Activated naive CD4-positive, alpha-beta T cell treated with Interleukin-2 at 50 U/mL for 16 hours (primary cell): Measurements from ENCODE around the gene PCGF3.
A peak's percentile ranks its signal among the peaks of the same experiment; 100 is the strongest.
"Not testable (repeated sequence)": the region's sequence is repeated elsewhere in the genome, so short reads cannot be mapped to it uniquely, and the experiment has no call there.

Experiments
- DNase-seq: peaks from one replicate; pipeline ENCODE4 v3.0.0-alpha.2; 2020

Gene PCGF3

GRCh38 chr4:726838-727237 is 21.2 kb downstream of the PCGF3 start:
- DNase-seq = no peak

DNA sequence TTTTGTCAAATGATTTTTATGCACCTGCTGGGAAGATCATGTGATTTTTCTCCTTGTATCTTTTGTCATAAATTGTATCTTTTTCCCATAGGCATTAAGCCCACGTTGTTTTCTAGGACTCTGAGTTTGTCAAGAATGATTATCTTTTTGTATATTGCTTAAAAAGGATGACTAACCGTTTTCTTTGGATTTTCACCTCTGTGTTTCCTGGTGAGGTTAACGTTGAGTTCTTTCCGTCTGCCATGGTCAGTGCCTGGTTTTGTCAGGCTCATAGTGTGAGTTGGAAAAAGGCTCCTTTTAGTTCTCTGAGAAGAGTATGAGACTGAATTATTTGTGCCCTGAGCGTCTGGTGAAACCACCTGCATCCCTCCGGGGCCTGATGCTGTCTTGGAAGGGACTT is 21.9 kb downstream of the PCGF3 start:
- no peak for DNase-seq

DNA sequence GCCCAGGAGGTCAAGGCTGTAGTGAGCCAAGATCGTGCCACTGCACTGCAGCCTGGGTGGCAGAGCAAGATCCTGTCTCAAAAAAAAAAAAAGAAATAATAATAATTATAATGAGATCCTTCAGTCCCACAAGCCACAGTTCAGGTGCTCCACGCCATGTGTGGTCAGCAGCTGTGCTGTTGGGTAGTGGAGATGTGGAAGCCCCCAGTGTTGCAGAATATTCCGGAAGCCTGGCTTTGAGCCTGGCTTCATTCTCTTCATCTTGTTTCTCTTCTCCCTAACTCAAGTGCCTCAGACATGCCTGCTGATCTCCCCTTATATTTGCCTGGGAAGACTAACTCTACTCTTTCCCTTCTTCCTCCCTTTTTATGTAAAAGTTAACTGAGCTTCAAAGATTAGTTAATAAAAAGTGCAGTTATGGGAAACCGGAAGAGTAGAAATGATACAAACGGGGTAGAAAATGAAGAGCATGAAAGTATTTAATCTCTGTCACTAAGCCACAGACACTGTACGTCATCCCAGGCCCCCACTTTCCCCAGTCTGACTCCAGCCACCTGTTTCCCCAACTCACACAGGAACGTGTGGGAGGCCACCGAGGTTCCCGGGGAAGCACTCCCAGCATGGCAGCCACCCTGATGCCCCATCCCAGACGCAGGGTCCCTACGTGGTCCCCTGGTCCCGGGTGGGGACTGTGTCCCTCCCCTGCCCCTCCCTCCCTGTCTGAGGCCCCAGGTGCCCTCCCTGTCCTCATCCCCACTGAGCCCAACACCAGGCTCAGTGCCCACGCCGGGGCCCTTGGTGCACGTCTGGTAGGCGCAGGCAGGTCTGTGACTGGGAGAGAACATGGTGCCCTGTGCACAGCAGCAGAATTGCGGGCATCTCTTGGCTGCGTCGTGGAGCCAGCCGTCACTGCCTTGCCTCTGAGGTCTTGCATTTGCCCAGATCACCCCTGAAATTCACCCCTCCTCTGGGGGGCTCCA is 24.0 kb downstream of the PCGF3 start:
- no peak for DNase-seq

GRCh38 chr4:730511-730910 is 24.9 kb downstream of the PCGF3 start:
- no peak for DNase-seq

DNA sequence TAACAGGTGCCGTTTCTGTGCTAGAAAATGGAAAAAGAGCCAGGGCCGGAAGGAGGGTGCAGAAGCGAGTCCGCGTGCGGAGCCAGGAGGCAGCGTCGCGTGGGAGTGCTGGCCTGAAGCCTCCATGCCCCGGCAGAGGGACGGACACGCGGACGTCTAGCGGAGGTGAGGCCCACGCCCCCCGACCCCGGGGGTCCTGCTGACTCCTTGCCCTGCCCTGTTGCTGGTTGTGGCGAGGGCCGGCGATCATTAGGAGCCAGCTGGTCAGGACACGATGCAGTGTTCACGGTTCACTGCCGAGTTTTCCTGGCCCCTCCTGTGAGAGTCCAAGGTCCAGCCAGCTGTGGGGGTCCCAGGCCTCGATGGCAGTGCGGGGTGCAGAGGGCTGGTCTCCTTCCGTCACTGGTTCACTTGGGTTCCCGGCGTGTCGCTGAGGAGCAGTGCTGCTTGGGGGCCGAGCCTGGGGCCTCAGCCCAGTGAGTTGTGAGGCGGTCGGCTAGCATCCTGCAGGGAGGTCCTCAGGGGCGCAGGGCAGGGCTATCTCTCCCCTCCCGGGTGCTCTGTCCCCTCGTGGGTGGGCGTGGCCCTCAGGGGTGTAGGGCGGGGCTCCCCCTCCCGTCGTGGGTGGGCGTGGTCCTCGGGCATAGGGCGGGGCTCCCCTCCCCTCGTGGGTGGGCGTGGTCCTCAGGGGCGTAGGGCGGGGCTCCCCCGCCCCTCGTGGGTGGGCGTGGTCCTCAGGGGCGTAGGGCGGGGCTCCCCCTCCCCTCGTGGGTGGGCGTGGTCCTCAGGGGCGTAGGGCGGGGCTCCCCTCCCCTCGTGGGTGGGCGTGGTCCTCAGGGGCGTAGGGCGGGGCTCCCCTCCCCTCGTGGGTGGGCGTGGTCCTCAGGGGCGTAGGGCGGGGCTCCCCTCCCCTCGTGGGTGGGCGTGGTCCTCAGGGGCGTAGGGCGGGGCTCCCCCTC is 25.6 kb downstream of the PCGF3 start:
- DNase-seq = not testable (repeated sequence)

DNA sequence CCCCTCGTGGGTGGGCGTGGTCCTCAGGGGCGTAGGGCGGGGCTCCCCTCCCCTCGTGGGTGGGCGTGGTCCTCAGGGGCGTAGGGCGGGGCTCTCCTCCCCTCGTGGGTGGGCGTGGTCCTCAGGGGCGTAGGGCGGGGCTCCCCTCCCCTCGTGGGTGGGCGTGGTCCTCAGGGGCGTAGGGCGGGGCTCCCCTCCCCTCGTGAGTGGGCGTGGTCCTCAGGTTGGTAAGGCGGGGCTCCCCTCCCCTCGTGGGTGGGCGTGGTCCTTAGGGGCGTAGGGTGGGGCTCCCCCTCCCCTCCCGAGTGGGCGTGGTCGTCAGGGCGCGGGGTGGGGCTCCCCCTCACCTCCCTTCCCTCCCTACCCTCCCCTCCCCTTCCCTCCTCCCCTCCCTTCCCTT is 26.3 kb downstream of the PCGF3 start:
- not testable (repeated sequence) for DNase-seq

- DNase-seq = no peak
Observed at GRCh38 chr4:732486-732885, 26.9 kb downstream of the PCGF3 start.

GRCh38 chr4:732911-733630 is 27.4 kb downstream of the PCGF3 start:
- no peak for DNase-seq

DNA sequence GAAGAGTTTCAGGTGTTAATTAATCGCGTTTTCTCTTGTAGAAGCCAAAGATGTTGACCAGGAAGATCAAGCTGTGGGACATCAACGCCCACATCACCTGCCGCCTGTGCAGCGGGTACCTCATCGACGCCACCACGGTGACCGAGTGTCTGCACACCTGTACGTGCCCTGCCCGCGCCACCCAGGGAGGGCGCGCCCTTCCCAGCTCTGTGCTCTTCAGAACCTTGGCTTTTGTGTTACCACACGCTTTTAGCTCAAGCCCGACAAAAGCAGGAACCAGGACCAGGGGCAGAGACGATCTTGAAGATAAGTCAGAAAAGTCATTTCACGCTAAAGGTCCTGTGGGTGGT is 28.0 kb downstream of the PCGF3 start:
- DNase-seq = no peak

GRCh38 chr4:734075-734474 is 28.4 kb downstream of the PCGF3 start:
- no peak for DNase-seq

GRCh38 chr4:734951-735350 is 29.3 kb downstream of the PCGF3 start:
- DNase-seq = no peak

DNA sequence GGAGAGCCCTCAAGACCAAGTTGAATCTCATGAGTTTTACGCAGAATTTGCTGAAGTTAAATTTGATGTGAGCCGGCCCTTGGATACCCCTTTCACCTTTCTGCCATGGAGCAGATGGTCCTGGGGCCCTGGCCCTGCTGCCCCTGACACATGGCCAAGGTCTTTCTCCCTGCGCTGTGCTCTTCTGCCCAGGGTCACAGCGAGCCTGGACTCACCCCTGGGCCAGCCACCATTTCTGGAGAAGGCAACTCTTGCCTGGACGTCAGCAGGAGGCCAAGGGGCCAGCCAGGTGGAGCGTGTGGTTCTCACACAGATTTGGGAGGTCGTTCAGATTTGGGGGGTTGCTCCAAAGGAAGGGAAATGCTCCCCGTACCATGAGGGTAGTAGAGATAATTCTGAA is 30.0 kb downstream of the PCGF3 start:
- DNase-seq = no peak

- DNase-seq = not testable (repeated sequence)
Observed at GRCh38 chr4:736561-736960, 30.9 kb downstream of the PCGF3 start.

DNA sequence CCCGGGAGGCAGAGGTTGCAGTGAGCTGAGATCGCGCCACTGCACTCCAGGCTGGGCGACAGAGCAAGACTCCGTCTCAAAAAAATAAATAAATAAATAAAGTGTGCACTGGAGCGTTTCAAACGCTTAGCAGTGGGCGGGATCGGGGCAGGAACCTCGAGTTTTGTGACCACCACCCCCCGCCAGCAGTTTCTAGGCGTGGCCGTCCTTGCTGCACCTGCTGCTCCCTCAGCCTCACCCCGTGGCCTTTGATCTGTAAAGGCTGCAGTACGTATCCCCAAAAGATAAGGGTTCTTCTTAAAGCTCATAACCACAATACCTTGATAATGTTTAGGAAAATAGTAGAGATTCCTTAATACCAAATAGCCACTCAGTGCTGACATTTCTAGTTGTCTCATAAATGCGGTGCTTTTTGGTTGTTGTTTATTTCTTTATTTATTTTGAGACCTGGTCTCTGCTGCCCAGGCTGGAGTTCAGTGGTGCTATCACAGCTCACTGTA is 33.2 kb downstream of the PCGF3 start:
- DNase-seq = no peak

DNA sequence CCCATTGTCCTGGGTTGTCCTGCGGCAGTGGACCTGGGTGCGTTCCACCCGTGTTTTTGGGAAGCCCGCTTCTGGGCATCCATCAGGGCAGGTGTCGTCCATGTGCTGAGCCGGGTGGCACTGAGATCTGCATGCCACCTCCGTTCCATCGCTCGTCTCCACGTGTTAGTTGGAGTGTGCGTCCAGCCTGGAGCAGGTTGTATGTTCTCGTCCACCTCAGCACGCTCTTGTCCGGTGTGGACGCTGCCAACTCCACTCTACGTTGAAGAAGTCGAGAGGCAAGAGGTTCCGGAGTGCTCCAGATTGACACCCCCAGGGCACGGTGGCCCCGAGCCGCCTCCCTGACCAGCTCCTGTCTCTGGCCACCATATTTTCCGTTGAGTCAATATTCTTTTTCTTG is 33.9 kb downstream of the PCGF3 start:
- no peak for DNase-seq

- no peak for DNase-seq
Observed at GRCh38 chr4:740011-740410, 34.4 kb downstream of the PCGF3 start.

GRCh38 chr4:740656-741282 is 35.1 kb downstream of the PCGF3 start:
- DNase-seq = no peak

DNA sequence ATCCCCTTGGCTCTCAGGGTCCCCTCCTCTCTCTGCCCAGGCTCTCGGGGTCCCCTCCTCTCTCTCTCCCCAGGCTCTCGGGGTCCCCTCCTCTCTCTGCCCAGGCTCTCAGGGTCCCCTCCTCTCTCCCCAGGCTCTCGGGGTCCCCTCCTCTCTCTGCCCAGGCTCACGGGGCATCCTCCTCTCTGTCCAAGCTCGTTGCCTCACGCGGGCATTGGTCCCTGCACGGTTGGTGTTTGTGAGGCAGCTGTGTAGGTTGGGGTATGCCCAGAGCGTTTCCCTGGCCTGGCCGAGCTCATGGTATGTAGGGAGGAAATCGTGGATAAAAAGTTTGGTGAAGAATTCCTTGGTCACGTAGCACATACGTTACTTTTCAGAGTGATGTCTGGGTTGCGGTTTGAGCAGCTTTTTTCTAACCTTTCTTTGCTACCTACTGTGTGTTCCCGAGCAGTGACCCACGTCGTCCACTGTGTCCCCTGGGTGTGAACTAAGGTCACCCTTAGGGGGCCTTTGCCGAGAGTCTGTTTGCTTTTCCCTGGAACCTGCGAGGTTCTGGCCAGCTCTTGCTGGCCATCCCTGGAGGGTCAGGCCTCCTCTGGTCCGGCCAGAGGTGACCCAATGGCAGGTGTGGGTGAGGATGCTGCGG is 36.6 kb downstream of the PCGF3 start:
- DNase-seq = no peak

DNA sequence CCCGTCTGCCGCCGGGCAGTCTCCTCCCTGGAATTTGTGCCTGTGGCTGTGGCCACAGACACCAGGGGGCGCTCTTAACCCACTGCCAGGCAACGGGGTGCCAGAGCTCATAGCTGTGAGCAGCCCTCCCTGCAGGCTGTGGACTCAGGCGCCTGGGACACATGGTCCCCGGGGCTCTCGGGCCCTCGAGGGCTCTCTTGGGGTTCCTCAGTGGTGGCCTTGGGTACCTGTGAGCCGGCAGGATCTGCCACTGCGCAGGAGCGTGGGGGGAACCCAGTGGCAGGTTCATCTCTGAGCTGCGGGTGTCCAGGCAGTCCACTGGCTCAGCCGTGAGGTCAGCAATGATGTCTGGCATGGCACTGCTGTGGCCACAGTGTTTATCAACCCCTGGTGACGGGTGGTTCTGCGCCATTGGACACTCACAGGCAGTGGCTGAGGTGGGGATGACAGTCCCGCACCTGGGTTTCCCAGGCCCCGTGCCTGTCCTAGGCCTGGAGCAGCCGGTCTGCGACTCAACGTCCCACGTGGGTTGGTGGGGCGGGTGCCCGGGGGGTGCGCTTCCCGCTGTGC is 37.2 kb downstream of the PCGF3 start:
- DNase-seq = peak; percentile 81

- DNase-seq = no peak
Observed at GRCh38 chr4:743463-744211, 38.0 kb downstream of the PCGF3 start.
